NT2/D1 (cell line): ENCODE results near the gene MRPL2.

Source experiments
- DNase-seq: peaks from one replicate; pipeline ENCODE4 v3.0.0-alpha.2; 2011; ENCODE audit warnings: low read depth, low spot score
- H3K27me3 ChIP-seq: 2 replicates; pipeline ENCODE4 v1.6.0; 2011; ENCODE audit warnings: mild to moderate bottlenecking; ENCODE audit not compliant: insufficient read length, insufficient read depth
- H3K36me3 ChIP-seq: 2 replicates; pipeline ENCODE4 v1.6.1; 2011; ENCODE audit warnings: mild to moderate bottlenecking, low read length, mixed read lengths; ENCODE audit not compliant: insufficient read depth, insufficient read length
- H3K4me1 ChIP-seq: 2 replicates; pipeline ENCODE4 v1.5.1; 2011; ENCODE audit not compliant: insufficient read depth, insufficient read length
- H3K4me3 ChIP-seq: 2 replicates; pipeline ENCODE4 v1.5.1; 2011; ENCODE audit warnings: low read depth; ENCODE audit not compliant: insufficient read length
- H3K9ac ChIP-seq: 2 replicates; pipeline ENCODE4 v1.6.0; 2011; ENCODE audit warnings: low read depth; ENCODE audit not compliant: insufficient read length
- H3K9me3 ChIP-seq: 2 replicates; pipeline ENCODE4 v1.5.1; 2011; ENCODE audit warnings: mild to moderate bottlenecking, low read length; ENCODE audit not compliant: insufficient read depth
- SUZ12 ChIP-seq: IDR thresholded peaks from 2 replicates; pipeline ENCODE4 v1.6.1; 2011; ENCODE audit not compliant: insufficient read length, insufficient read depth; ENCODE audit errors: extremely low read depth
- YY1 ChIP-seq: IDR thresholded peaks from 2 replicates; pipeline ENCODE4 v1.6.1; 2011; ENCODE audit not compliant: insufficient read length, insufficient read depth
- ZNF274 ChIP-seq: IDR thresholded peaks from 2 replicates; pipeline ENCODE4 v1.6.1; 2011; ENCODE audit warnings: mild to moderate bottlenecking, low read depth, low read length

Gene MRPL2

GRCh38 chr6:43016176-43016942 is 42.9 kb downstream of the MRPL2 start:
- H3K9ac ChIP-seq = no peak overlapping the region
- H3K36me3 ChIP-seq = peaks cover 59% of the 10 kb centered on the region
- H3K27me3 ChIP-seq = no peaks in the 10 kb centered on the region
- H3K9me3 ChIP-seq = no peaks in the 10 kb centered on the region
- H3K4me3 ChIP-seq = no peak overlapping the region
- H3K4me1 ChIP-seq = peaks cover 13% of the 10 kb centered on the region
- TF ChIP-seq ZNF274 (no peak), SUZ12 (no peak), YY1 (no peak)
- no peak for DNase-seq

DNA sequence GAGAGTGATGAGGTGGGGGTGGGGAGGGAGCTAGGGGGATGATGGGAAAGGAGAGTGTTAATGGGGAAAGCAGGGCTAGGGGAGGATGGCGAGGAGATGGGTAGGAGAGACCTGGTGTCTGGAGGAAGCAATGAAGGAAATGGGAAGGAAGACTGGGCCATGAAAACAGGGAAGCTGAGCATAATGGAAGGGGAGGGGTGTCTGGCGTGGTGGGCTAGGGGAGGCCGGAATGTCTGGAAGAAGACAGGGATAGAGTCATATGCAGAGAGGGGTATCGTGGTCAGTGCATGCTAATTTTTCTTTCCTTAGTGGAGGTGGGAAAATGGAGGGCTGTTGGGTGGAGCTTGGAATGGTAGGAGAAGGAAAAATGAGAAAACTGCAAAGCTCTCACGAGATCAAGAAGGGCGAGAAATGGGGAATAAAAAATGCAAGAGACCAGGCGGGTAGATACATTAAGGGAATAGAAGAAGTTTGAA is 44.8 kb downstream of the MRPL2 start:
- H3K36me3 ChIP-seq = peaks cover 62% of the 10 kb centered on the region
- peak overlapping the region; percentile 62 for H3K4me3 ChIP-seq
- no peaks in the 10 kb centered on the region for H3K27me3 ChIP-seq
- no peak for DNase-seq
- no peaks in the 10 kb centered on the region for H3K9me3 ChIP-seq
- H3K9ac ChIP-seq = peak overlapping the region; percentile 79
- peaks cover 8% of the 10 kb centered on the region for H3K4me1 ChIP-seq
- TF ChIP-seq SUZ12 (no peak), YY1 (no peak), ZNF274 (no peak)

GRCh38 chr6:43013843-43014433 is 45.3 kb downstream of the MRPL2 start, which contains the start of the genes KLHDC3 and MEA1:
Gene KLHDC3 (plus strand): TSS chr6:43014249. CDS start chr6:43017193, 2,944 bp downstream.
Gene MEA1 (minus strand): TSS chr6:43013946. CDS start chr6:43013813, 133 bp downstream.
- peak; percentile 98 for DNase-seq
- peaks cover 62% of the 10 kb centered on the region for H3K36me3 ChIP-seq
- no peak for TF ChIP-seq ZNF274
- no peak for TF ChIP-seq SUZ12
- TF ChIP-seq YY1 = no peak
- H3K9me3 ChIP-seq = no peaks in the 10 kb centered on the region
- peaks cover 8% of the 10 kb centered on the region for H3K4me1 ChIP-seq
- no peaks in the 10 kb centered on the region for H3K27me3 ChIP-seq
- H3K9ac ChIP-seq = peak within 1 kb of the TSS; percentile 79
- peak within 1 kb of the TSS; percentile 62 for H3K4me3 ChIP-seq

- TF ChIP-seq YY1 (no peak), ZNF274 (no peak), SUZ12 (no peak)
Measured at GRCh38 chr6:43013097-43013842, 46.0 kb downstream of the MRPL2 start.

DNA sequence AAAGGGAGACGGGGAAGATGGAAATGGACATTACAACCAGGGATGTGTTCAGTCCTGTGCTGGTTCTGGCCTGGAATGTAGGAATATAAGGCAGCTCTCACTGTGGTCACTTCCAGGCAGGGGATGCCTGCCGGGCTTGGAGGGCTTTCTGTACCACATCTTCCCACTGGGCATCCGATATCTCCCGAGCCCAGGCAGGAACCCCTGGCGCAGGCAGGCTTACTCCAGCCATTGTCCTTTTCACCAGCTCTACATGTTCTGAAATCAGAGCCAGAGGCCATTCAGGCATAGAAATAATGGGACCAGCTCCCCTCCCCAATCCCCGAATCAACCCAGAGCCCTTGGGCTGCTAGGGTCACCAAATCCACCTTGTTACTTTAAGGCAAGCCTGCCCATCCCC is 46.9 kb downstream of the MRPL2 start:
- TF ChIP-seq YY1 = no peak
- TF ChIP-seq SUZ12 = no peak
- no peak for TF ChIP-seq ZNF274
- DNase-seq = no peak
- Histone ChIP-seq H3K36me3 (peaks cover 62% of the 10 kb centered on the region), H3K9ac (peak overlapping the region; percentile 73), H3K9me3 (no peaks in the 10 kb centered on the region), H3K4me1 (peaks cover 6% of the 10 kb centered on the region), H3K27me3 (no peaks in the 10 kb centered on the region), H3K4me3 (no peak overlapping the region)

More at GRCh38 chr6:43013097-43013842, 46.0 kb downstream of the MRPL2 start:
- no peaks in the 10 kb centered on the region for H3K27me3 ChIP-seq
- no peak for DNase-seq
- peak overlapping the region; percentile 58 for H3K4me3 ChIP-seq
- peaks cover 62% of the 10 kb centered on the region for H3K36me3 ChIP-seq
- H3K9ac ChIP-seq = peak overlapping the region; percentile 73
- no peaks in the 10 kb centered on the region for H3K9me3 ChIP-seq
- peaks cover 8% of the 10 kb centered on the region for H3K4me1 ChIP-seq

DNA sequence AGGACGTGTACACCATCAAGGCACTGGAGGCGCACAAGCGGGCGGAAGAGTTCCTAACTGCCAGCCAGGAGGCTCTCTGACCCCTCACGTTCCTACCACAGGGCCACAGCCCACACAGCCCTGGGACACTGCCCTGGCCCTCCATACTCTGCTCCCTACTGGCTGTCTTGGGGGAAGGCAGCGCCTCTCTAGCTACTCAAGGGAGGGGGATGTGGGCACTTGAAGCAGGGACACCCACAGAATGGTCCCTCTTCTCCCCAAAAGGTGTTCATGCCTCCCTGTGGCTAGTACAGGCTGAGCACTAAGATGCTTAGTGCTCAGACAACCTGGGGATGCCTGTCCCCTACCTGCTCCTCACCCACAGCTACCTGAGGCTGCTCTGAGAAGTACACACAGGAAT is 48.0 kb downstream of the MRPL2 start:
- TF ChIP-seq YY1 (no peak), SUZ12 (no peak), ZNF274 (no peak)
- Histone ChIP-seq H3K9me3 (no peaks in the 10 kb centered on the region), H3K9ac (peak overlapping the region; percentile 32), H3K4me1 (peaks cover 4% of the 10 kb centered on the region), H3K36me3 (peaks cover 64% of the 10 kb centered on the region), H3K4me3 (no peak overlapping the region), H3K27me3 (no peaks in the 10 kb centered on the region)
- no peak for DNase-seq

- H3K4me1 ChIP-seq = peaks cover 2% of the 10 kb centered on the region
- no peak overlapping the region for H3K9ac ChIP-seq
- no peaks in the 10 kb centered on the region for H3K9me3 ChIP-seq
- no peak overlapping the region for H3K4me3 ChIP-seq
- no peaks in the 10 kb centered on the region for H3K27me3 ChIP-seq
- peaks cover 67% of the 10 kb centered on the region for H3K36me3 ChIP-seq
- TF ChIP-seq SUZ12 = no peak
- no peak for TF ChIP-seq YY1
- TF ChIP-seq ZNF274 = no peak
- DNase-seq = no peak
Measured at GRCh38 chr6:43009124-43009523, 50.1 kb downstream of the MRPL2 start.
